Activated CD4-positive, alpha-beta T cell treated with anti-CD3 and anti-CD28 coated beads for 24 hours (primary cell): ENCODE measurements around the gene SPOCK1.

ENCODE experiments used
- DNase-seq, 2 donors: peaks; one replicate each; pipeline ENCODE4 v3.0.0-alpha.2; 2020; ENCODE audit warnings: low read depth in 2 of 2

The SPOCK1 gene

DNA sequence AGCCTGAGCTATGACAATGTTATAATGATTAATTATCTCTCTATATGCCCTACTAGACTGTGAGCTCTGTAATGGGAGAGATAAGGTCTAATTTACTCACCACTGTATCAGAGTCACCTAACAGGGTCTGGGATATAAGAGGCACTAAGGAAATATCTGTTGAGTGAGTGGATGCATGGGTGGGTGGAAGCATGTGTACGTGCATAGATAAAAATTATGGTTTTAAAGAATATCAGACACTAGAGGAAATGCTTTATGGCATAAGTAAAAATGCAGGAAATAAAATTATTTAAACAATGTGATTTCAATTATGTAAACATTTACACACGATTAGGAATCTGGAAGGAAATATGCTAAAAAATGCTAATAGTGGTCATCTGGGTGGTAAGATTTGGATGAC, 137.8 kb downstream of the SPOCK1 start:
- no peak for DNase-seq

DNA sequence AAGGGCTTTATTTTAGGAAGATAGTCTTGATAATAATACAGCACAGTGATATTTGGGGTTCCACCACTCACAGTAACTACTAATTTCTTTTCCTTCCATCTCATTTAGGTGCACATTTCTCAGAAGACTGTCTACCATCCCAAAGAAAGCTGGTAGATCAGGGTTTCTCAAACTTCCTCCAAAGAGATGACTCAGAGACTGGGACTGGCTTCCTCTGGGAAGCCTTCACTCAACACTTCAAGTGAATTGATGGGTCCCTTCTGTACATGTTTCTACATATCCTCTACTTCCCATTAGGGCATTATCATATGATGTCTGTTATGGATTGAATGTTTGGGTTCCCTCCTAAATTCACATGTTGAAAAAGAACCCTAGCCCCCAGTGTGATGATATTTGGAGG, 138.5 kb downstream of the SPOCK1 start:
- DNase-seq: no peak

DNA sequence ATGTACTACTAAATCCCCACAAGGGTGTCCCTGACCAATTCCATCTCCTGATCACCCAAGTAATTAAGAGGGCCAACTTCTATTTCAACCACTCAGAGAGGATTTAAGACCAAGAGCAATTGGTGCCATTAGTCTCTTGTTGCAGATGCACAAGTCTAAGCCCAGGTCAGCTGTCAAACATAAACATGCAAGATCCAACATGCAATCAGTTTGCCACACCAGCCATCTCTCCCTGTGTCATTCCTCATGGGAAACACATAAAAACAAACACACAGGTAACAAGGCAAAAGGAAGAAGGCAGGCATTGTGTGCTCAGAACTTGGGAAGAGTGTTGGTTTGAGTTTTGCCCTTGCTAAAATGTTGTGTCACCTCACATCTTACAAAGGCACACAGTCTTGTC, 139.2 kb downstream of the SPOCK1 start:
- no peak for DNase-seq

DNA sequence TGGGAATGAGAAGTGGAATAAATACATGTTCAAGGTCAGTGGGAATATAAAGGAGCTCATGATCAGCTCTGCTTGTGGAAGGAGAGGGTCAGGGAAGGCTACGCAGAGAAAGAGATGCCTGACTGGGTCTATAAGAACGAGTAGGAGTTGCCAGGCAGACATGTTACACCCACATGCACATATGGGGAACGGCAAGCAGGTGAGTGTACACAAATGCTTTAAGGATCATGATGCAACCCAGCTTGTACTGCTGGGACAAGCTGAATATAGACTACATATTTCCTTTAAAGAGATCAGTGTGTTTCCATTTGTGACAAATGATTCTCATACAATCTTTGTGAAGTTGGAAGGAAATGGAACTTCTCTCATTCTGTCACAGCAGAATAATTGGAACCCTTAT, 141.7 kb downstream of the SPOCK1 start:
- no peak for DNase-seq

DNA sequence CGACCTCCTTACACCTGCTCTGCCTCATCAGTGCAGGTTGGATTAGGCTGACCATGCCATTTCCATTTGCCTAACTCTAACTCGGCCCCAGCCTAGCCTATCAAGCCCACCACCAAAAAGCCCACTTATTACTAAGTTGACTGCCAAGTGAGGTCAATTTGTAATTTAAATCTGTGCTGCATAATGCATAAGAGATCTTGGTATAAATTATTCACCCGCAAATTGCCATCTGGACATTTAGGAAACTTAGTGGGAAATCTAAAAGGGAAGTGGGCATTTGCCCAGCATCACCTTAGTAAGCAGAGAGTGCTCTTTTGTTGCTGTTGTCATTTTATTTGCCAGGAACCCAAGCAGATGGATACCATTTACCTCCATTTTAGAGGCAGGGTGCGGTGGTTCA, 143.0 kb downstream of the SPOCK1 start:
- DNase-seq: no peak

DNA sequence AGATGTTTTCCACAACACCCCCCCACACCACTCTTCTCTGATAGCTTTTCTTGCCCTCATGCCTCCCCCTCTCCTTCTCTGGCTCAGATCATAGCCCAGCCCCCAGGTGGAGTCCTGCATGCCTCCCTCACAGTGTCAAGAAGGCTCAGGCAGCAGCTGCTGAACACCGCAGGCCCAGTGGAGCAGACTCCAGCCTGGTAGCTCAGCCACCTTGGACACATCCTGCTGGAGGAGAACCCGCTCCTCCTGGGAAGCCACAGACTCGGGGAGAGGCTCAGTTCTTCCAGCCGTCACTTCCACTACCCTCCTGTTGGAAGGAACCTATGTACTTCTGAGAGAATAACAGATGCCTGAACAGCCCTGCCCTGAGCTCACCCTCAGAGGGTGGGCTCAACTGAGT, 143.4 kb downstream of the SPOCK1 start:
- no peak for DNase-seq

DNA sequence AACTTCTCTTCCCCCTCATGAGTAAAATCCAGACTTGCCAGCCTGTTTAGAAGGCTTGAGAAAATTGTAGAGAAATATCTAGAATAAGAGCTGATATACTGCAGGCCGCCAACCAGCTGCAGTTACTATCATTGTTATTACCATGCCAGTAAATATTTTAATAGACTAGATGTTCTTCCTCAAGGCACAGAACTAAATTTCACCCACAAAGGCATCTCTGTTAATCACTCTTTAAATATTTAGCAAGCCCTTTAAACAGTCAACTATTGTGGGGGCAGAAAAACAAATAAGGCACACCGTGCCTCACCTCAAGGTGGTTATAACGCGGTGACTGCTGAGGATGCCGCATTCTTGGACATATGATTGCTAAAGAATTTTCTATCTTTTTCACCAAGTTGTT, 147.0 kb downstream of the SPOCK1 start:
- no peak for DNase-seq

DNA sequence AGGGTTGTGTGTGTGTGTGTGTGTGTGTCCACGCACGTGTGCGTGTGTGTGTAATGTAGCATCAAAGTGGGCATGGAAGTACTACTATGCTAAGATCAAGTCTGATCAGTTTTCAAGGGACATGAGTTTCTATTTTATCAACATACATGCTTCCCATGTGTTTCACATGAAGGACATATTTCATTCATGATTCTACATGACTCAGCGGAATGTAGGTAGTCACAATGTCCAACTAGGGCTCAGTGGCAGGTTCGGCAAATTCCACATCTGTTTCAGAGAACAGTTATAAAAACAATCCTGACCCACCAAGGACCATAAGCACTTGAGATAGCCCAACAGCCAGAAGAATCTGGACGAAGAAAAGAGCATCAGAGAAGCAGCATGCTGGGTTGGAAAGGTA, 148.3 kb downstream of the SPOCK1 start:
- DNase-seq: no peak

DNA sequence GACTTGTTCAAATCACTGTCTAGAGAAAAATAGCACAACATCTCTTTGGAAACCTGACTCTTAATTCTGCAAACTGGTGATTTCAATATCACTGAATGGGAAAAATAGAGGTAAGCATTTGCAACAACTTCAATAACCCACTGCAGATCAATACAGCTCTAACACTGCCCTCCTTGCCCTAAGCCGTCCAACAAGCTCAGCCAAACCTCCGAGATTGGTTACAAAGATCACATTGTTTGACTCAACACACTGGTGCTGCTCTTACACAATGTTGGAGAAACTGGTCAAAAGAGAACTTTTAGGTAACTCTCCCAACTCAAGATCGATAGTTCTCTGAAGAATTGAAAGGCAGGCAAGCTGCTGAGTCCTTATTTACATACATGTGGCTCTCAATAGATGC, 150.4 kb downstream of the SPOCK1 start:
- DNase-seq: no peak

DNA sequence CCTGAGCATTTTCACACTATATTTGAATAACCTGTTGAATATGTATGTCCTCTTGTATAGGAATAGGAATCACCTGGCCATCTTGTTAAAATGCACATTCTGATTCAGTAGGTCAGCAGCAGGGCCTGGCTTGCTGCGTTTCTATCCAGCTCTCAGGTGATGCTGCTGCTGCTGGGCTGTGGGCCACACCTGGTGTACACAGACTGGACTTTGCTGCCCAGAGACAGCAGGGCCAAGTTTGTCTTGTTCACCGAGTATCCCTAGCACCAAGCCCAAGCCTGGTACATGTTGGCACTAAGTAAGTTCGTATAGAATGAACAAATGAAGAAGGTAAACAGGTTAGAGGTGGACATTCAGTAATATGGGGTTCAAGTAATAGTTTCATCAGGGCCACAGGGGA, 151.3 kb downstream of the SPOCK1 start:
- no peak for DNase-seq

DNA sequence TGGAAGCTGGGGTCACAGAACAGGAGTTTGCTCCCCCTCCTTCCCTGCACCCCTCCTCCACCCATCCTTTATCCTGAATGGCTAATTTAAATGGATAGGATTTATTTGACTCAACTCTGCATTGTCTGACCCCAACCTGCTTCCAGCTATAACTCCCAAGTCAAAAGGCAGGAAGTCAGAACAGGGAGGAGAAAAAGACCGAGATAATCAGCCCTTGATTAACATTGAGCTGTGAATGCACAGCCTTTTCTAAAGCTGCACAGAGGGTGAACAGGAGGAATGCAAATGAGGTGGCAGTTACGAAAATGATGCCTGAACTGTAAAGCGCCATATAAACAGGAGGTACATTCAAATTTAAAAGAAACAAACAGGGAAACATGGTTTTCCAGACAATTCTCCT, 152.8 kb downstream of the SPOCK1 start:
- DNase-seq: no peak

DNA sequence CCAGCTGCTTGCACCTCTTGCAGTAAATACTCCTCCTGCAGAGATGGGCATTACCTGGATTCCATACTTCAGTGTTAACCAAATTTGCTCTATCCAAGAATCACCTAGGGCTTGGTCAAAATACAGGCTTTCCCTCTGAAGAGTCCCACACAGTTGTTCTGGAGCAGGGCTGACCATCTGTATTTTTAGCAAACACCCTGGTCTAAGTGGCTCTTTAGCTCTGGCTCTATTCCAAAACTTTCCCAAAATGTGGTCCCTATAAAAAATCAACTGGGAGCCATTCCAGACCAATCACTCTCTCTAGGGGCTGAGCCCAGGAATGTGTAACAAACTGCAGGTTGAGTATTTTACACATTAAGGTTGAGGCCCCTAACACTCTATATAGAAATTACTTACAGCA, 153.7 kb downstream of the SPOCK1 start:
- DNase-seq: no peak

DNA sequence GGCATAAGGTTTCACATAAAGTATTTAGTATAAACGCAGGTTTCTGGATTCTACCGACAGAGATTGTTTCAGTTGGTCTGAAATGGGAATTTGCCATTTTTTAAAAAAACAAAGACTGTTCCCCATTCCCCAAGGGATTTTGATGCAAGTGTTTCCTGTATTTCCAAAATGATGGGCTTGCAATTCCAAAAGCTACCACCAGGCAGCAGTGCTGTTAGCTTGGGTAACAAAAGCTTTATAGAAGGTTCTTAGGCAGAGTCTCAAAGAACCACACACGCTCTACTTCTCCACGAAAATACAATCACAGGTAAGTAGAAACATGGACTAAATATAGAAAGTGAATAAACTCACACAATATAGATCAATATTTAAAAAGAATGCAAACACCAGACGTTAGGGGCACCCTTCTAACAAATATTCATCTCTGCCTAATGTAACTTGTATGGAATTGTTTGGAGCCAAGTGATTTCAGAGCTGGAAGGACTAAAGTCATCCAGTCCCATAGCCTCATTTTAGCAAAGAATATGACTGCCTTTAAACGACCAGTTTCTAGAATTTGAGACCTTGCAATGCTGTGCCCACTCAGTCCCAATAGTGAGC, 154.3 kb downstream of the SPOCK1 start:
- DNase-seq: peak in 1 of 2 donors; percentile 10

DNA sequence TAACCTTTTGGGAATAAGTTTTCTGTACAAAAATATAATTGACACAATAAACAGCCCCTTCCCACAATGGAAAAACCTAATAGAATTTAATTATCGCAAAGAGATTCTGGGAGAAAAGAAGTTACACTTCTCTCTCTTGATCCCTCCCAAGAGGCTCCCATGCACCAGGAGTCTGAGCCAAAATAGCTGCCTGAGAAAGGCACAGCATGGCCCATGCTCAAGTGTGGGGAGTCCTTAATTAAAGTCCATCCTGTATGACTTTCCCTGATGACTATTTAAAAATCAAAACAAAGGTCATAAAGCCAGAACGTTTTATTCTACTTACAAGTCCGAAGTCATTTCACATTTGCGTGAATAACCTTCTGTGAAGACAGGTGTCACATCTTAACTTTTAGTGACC, 155.1 kb downstream of the SPOCK1 start:
- DNase-seq: no peak

DNA sequence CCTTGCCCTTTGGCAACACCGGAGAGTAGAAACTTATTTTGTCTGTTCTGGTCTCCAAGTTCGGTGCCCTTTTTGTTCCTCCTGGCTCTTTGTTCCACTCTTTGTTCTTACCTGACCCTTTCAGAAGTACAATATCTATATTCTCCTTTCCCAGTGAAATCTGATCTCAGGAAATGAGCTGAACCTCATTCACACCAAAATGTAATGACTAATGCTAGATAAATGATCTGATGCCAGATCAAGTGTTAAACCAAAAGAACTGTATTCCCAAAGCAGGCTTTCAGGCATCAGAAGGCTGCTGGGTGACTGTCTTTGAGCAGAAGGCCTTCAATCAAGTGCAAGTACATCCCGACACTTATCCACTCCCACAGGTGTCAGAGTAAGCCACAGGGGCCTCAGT, 156.4 kb downstream of the SPOCK1 start:
- no peak for DNase-seq

DNA sequence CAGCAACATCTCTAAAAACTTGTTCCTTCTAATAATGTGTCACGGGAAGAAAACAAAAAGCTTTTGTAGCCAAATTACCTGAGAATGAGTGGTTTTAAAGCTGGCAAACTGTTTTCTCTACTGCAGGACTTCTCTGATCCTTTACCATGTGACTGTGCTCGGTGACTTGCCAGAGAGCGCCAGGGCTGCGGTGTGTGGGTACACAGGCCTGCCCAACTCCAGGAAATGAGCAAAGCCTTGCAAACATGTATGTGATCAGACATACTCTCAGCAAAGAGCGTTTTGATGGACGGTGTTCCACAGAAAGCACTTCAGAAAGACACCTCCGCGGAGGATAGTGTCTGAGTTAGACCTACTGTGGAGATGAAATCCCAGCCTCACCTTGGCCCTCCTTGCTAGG, 157.3 kb downstream of the SPOCK1 start:
- no peak for DNase-seq

DNA sequence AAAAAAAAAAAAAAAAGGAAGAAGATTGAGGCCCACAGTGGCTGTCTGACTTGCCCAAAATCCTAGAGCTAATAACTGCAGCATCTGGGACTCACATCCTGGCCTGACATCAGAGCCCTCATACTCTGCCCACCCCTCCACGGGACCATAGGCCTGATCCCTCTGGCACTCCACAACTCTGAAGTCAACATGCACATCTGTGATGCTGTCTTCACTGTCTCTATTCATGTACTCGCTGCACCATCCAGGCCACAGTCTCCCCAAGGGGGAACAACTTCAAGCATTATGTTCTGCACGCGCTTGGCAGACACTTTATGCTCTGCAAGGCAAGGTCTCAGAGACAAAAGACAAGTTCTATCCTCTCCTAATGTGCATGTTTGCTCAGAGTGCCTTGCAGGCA, 158.2 kb downstream of the SPOCK1 start:
- no peak for DNase-seq

DNA sequence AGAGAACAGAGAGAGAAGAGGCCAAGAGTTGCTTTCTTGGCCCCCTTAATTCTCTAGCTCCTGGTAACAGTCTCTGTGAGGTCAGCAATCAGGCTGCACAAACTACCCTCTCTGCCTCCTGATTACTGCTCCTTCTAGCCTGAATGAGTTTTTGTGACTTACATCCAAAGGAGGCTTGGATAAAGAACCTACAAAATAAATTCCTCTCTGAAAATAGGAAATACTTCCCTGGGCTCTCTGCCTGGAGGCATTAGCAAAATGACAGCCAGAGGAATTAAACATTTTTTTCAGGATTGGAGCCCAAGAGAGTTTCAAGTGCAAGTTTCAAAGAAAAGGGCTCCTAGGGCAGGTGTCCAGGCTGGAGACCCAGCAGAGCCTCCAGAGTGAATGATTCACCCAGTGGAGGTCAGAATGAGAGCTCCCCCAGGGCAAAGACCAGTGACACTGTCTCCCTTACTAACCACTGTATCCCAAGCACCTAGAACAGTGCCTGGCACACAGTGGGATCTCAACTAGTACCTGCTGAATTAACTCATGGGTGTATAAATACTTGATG, 162.5 kb downstream of the SPOCK1 start:
- no peak for DNase-seq

DNA sequence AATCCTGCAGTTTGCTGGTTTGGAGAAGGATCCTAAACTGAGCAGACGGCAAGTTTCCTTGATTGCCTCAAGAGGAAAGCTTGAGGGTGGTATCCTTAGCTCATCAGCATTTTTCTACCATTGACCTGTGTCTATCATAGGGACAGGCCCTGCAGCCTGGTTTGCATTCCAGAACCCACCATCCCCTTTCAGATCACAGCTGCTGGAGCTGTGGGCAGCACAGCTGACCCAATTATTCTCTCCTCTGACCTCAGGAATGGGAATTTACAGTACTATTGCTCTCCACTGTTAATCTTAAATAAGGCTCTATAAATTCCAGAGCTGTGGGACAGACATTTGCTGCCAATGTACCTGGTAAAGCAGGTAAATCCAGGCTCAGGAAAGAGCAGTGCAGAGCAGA, 163.0 kb downstream of the SPOCK1 start:
- no peak for DNase-seq

DNA sequence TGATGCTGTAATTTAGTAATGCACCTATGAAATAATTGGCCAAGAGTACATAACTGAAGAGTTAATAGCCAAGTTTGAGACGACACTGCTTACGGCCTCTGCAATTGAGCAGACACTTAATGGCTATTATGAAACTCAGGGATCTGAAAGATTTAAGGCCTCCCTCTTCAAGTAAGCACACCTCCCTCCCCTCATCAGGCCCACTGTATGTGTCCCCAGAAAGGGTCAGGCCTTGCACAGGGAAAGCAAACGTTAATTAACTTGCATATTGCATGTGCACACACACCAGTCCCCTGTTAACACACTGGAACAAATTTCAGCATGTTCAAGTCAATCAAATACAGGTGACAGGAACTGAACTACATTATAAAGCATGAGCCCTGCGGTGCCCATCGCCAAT, 163.6 kb downstream of the SPOCK1 start:
- DNase-seq: no peak

DNA sequence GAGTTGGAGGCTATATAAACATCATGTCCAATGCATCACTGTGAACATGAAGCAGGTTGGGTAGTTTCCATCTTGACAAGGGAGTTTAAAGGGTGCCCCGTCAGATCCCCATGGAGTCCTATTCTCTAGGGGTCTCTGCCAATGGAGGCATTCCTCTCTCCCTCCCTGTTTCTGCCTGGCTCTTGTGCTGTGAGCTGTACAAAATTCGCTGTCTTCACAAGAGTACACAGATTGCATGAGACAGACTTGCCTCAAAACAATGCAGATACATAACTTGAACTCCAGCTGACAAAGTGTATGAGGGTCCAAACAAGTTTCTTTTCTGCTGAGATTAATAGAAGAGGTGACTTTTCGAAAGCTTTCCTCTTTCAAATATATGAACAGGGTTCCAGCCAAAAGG, 165.2 kb downstream of the SPOCK1 start:
- no peak for DNase-seq

DNA sequence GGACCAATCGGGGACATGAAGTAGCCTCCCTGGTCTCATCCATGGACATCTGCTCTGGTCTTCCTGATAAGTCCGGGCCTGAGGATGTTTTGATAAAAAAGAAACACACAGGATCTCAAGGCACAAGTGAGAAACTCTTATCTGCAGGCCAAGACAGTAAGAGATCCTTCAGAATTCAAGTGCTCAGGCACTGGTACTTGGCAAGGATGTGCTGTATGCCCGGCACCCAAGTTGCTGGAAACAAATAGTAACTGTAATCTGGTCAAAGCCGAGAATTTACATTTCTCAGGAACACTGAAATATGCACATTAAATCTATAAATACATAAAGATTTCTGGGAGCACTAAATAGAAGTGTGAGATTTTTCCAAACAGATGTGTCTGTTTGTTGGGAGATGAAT, 165.7 kb downstream of the SPOCK1 start:
- DNase-seq: no peak

DNA sequence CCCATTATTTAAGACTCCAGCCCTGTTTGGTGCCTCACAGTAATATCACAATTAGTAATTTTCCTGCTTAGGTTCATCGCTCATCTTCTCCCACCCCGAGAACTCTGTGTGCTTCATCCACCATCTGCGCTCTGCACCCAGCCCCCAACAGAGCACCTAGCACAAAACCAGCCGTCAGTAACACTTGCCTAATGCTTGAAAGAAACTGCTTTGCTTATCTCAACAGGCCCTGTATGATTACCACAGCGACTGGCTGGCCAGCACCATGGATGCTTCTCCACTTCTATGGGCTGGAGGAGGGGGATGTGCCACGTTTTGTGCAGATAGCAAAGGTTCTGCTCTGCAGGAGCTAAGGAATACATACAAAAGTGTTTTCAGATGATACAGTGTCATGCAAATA, 166.8 kb downstream of the SPOCK1 start:
- no peak for DNase-seq

DNA sequence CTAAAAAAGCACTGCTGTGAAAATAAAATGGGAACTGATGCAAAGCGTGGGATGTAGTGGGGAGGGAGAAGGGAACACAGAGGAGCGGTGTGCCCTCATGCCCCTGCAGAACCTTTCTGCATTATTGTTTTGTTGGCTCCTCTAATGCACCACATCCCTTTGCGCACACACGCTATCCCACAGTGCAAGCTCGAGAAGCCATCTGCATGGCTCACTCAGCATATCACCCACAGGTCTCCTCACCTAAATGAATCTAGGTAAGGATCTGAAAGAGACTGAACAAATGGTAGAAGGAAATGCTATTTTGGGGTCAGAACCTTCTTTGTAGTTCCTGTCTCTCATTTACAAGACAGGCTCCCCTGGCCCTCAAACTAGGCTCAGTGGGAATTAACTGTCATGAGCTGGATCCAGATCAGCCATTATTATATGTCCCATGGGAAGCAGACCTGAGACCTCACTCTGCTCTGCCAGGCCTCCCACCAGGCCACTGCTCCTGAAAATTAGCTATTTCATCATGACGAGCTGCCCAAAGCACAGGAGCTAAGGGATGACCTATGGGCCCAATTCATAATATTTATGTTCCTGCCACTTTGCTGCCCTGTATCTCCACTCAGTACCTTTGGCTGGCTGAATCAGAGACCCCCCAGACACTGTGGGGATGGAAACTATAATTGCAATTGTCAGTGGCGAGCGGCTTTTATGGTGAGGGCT, 169.4 kb downstream of the SPOCK1 start:
- DNase-seq: no peak
